CD4-positive, alpha-beta T cell (primary cell): ENCODE results near the gene FNBP1. TPM values are rescaled to one million over a fixed set of nuclear protein-coding genes. Genes with fewer than 3 reads are reported as not detected.

Source experiments
- ATAC-seq: fragments of 200-7000 bp; cut with Tn5 transposase; one replicate; pipeline ENCODE4 v1.10.0; 2022; ENCODE audit warnings: mild to moderate bottlenecking; ENCODE audit not compliant: poor library complexity
- CTCF ChIA-PET: fragments of 350-600 bp; sonication (Branson Sonifier 250); formaldehyde crosslinking; loops from one replicate; lab custom pipeline; 2021; ENCODE audit warnings: antibody characterized with exemption, inconsistent platforms; lab: Charles Lee
- POLR2A ChIA-PET: fragments of 350-600 bp; sonication (Branson Sonifier 250); formaldehyde crosslinking; loops from one replicate; lab custom pipeline; 2021; ENCODE audit warnings: antibody characterized with exemption, inconsistent platforms; lab: Charles Lee
- DNase-seq, 14 experiments: peaks; one replicate each; pipeline ENCODE4 v3.0.0-alpha.2; 2013 to 2020; ENCODE audit warnings: mixed read lengths in 2 of 14
- H3K27ac ChIP-seq, 2 donors: one replicate each; pipeline versions ENCODE4 v1.5.1 to v1.7.0; 2013; ENCODE audit warnings: low read length in 2 of 2, low read depth in 1 of 2, mild to moderate bottlenecking in 1 of 2
- H3K27me3 ChIP-seq, 2 experiments: 1 replicate in 1 of 2; 2 replicates in 1 of 2; pipeline versions ENCODE4 v1.6.1 to v1.7.0; 2013; ENCODE audit warnings: low read length in 2 of 2, control low read depth in 1 of 2, mild to moderate bottlenecking in 1 of 2, moderate library complexity in 1 of 2; ENCODE audit not compliant: insufficient read depth in 2 of 2, control insufficient read depth in 1 of 2
- H3K36me3 ChIP-seq: one replicate; pipeline ENCODE4 v1.6.1; 2013; ENCODE audit warnings: low read length, control low read depth; ENCODE audit not compliant: insufficient read depth
- H3K4me1 ChIP-seq: one replicate; pipeline ENCODE4 v1.6.1; 2013; ENCODE audit warnings: low read length, control low read depth; ENCODE audit not compliant: insufficient read depth
- H3K4me3 ChIP-seq: one replicate; pipeline ENCODE4 v1.5.1; 2013; ENCODE audit warnings: mild to moderate bottlenecking, low read length, moderate library complexity
- H3K9me3 ChIP-seq, 2 experiments: 1 replicate in 1 of 2; 2 replicates in 1 of 2; pipeline versions ENCODE4 v1.6.1 to v1.7.0; 2013; ENCODE audit warnings: low read length in 2 of 2, mild to moderate bottlenecking in 2 of 2, control low read depth in 1 of 2, moderate library complexity in 1 of 2; ENCODE audit not compliant: control insufficient read depth in 1 of 2, insufficient read depth in 1 of 2
- H3K27ac Mint-ChIP-seq: one replicate; pipeline ENCODE4 v1.8.0; 2020; ENCODE audit warnings: mixed read lengths
- H3K27me3 Mint-ChIP-seq: one replicate; pipeline ENCODE4 v1.8.0; 2021; ENCODE audit warnings: mixed read lengths
- H3K36me3 Mint-ChIP-seq: one replicate; pipeline ENCODE4 v1.8.0; 2021; ENCODE audit warnings: low read depth, mixed read lengths
- H3K4me1 Mint-ChIP-seq: one replicate; pipeline ENCODE4 v1.8.0; 2021; ENCODE audit warnings: low read depth, mixed read lengths
- H3K4me3 Mint-ChIP-seq: one replicate; pipeline ENCODE4 v1.8.0; 2020; ENCODE audit warnings: mild to moderate bottlenecking, mixed read lengths
- H3K9me3 Mint-ChIP-seq: one replicate; pipeline ENCODE4 v1.8.0; 2020; ENCODE audit warnings: mixed read lengths
- CTCF ChIP-seq: fragments of 200-600 bp; IDR thresholded peaks from one replicate; pipeline ENCODE4 v1.8.0; 2022; ENCODE audit warnings: antibody characterized with exemption, mild to moderate bottlenecking
- intact Hi-C, 2 experiments: fragments of 100-400 bp; cut with DNase I in 1 of 2; cut with micrococcal nuclease in 1 of 2; formaldehyde crosslinking; loops; one replicate each; pipeline versions ENCODE4 v1.15.1 to v1.9.0; 2023 to 2025; cut with DNase I, micrococcal nuclease
- total RNA-seq, 174 experiments: library from RNA in 2 of 174; stranded (reverse) in 2 of 174; gene quantifications; one replicate each; pipeline ENCODE4 v1.2.3 and lab custom pipeline; 2021 to 2026

Gene FNBP1
- total RNA-seq, 2 experiments from 2014 or later = 166 to 181 TPM

GRCh38 chr9:129878291-129878690 is 164.7 kb downstream of the FNBP1 start:
- H3K4me3 Mint-ChIP-seq = no peak overlapping the region
- no peaks in the 10 kb centered on the region for H3K27me3 ChIP-seq
- ChIA-PET CTCF (no interaction called here), POLR2A (interaction anchor here (1.5 kb wide), 1 partner anchor 9 kb away, joined by 7 read pairs; no protein-coding TSS in a partner anchor)
- ATAC-seq (no peak), DNase-seq (no peak)
- TF ChIP-seq CTCF = no peak
- H3K4me1 ChIP-seq = peaks cover 46% of the 10 kb centered on the region
- peaks cover 42% of the 10 kb centered on the region for H3K36me3 ChIP-seq
- H3K27me3 Mint-ChIP-seq = no peaks in the 10 kb centered on the region
- peaks cover 7% of the 10 kb centered on the region for H3K4me1 Mint-ChIP-seq
- no peaks in the 10 kb centered on the region for H3K9me3 ChIP-seq
- H3K9me3 Mint-ChIP-seq = no peaks in the 10 kb centered on the region
- no peak overlapping the region for H3K27ac Mint-ChIP-seq
- H3K4me3 ChIP-seq = no peak overlapping the region
- intact Hi-C loops = no loop called here
- no peak overlapping the region for H3K27ac ChIP-seq
- H3K36me3 Mint-ChIP-seq = peaks cover 40% of the 10 kb centered on the region

- peak overlapping the region in 1 of 2 donors; percentile 29 for H3K27ac ChIP-seq
Measured at GRCh38 chr9:129876815-129877214, 166.2 kb downstream of the FNBP1 start.

GRCh38 chr9:129875687-129876395 is 167.1 kb downstream of the FNBP1 start:
- no peaks in the 10 kb centered on the region for H3K9me3 Mint-ChIP-seq
- Histone ChIP-seq H3K4me3 (no peak overlapping the region), H3K4me1 (peaks cover 53% of the 10 kb centered on the region), H3K36me3 (peaks cover 50% of the 10 kb centered on the region), H3K27me3 (no peaks in the 10 kb centered on the region), H3K27ac (no peak overlapping the region), H3K9me3 (no peaks in the 10 kb centered on the region)
- H3K27ac Mint-ChIP-seq = no peak overlapping the region
- H3K4me3 Mint-ChIP-seq = no peak overlapping the region
- no peaks in the 10 kb centered on the region for H3K27me3 Mint-ChIP-seq
- ChIA-PET POLR2A (interaction anchor here (1.8 kb wide), 1 partner anchor 11 kb away, joined by 5 read pairs; no protein-coding TSS in a partner anchor), CTCF (no interaction called here)
- intact Hi-C loops = no loop called here
- no peak for ATAC-seq
- H3K36me3 Mint-ChIP-seq = peaks cover 62% of the 10 kb centered on the region
- no peak for TF ChIP-seq CTCF
- H3K4me1 Mint-ChIP-seq = peaks cover 21% of the 10 kb centered on the region
- no peak for DNase-seq

More at GRCh38 chr9:129876815-129877214, 166.2 kb downstream of the FNBP1 start:
- H3K36me3 ChIP-seq = peaks cover 44% of the 10 kb centered on the region
- H3K9me3 ChIP-seq = no peaks in the 10 kb centered on the region
- Mint-ChIP-seq H3K27me3 (no peaks in the 10 kb centered on the region), H3K4me1 (peaks cover 14% of the 10 kb centered on the region), H3K4me3 (no peak overlapping the region), H3K27ac (peak overlapping the region; percentile 39), H3K36me3 (peaks cover 53% of the 10 kb centered on the region), H3K9me3 (no peaks in the 10 kb centered on the region)
- POLR2A ChIA-PET = interaction anchor here (1.8 kb wide), 1 partner anchor 10 kb away, joined by 5 read pairs; no protein-coding TSS in a partner anchor
- intact Hi-C loops = no loop called here
- peaks cover 46% of the 10 kb centered on the region for H3K4me1 ChIP-seq
- ATAC-seq (no peak), DNase-seq (peak in 1 of 14 experiments; percentile 33)
- no peaks in the 10 kb centered on the region for H3K27me3 ChIP-seq
- no peak for TF ChIP-seq CTCF
- CTCF ChIA-PET = no interaction called here
- H3K4me3 ChIP-seq = no peak overlapping the region
